Hepatocyte (in vitro differentiated cells): ENCODE results near the gene FGR. TPM values are rescaled to one million over a fixed set of nuclear protein-coding genes. Genes with fewer than 3 reads are reported as not detected.

Source experiments
- DNase-seq: peaks from one replicate; pipeline ENCODE4 v3.0.0-alpha.2; 2016; ENCODE audit warnings: low spot score
- H2AFZ ChIP-seq: fragments of 200-600 bp; sonication (generic); 2 replicates; pipeline ENCODE4 v1.6.0; 2016; ENCODE audit warnings: antibody characterized with exemption, mild to moderate bottlenecking
- H3K27ac ChIP-seq: fragments of 200-600 bp; sonication (generic); 2 replicates; pipeline ENCODE4 v1.5.1; 2016; ENCODE audit warnings: mild to moderate bottlenecking
- H3K27me3 ChIP-seq: fragments of 200-600 bp; sonication (generic); 2 replicates; pipeline ENCODE4 v1.6.1; 2016
- H3K36me3 ChIP-seq: fragments of 200-600 bp; sonication (generic); replicated peaks from 2 replicates; pipeline ENCODE4 v1.5.1; 2016; ENCODE audit warnings: low read depth; ENCODE audit not compliant: insufficient read depth
- H3K4me1 ChIP-seq: fragments of 200-600 bp; sonication (generic); 2 replicates; pipeline ENCODE4 v1.5.1; 2016; ENCODE audit warnings: mild to moderate bottlenecking, moderate library complexity; ENCODE audit not compliant: insufficient read depth
- H3K4me2 ChIP-seq: fragments of 200-600 bp; sonication (generic); 2 replicates; pipeline ENCODE4 v1.6.0; 2016
- H3K4me3 ChIP-seq: fragments of 200-600 bp; sonication (generic); 2 replicates; pipeline ENCODE4 v1.5.1; 2016; ENCODE audit warnings: mild to moderate bottlenecking
- H3K79me2 ChIP-seq: fragments of 200-600 bp; sonication (generic); 2 replicates; pipeline ENCODE4 v1.6.0; 2017; ENCODE audit warnings: mild to moderate bottlenecking
- H3K9me2 ChIP-seq: fragments of 200-600 bp; sonication (generic); replicated peaks from 2 replicates; pipeline ENCODE4 v1.6.0; 2017; ENCODE audit warnings: mild to moderate bottlenecking; ENCODE audit not compliant: insufficient read depth
- H3K9me3 ChIP-seq: fragments of 200-600 bp; sonication (generic); 2 replicates; pipeline ENCODE4 v1.5.1; 2016; ENCODE audit warnings: low read depth, mild to moderate bottlenecking
- H4K20me1 ChIP-seq: fragments of 200-600 bp; sonication (generic); 2 replicates; pipeline ENCODE4 v1.6.0; 2016; ENCODE audit warnings: mild to moderate bottlenecking; ENCODE audit not compliant: insufficient read depth, poor library complexity, severe bottlenecking
- CTCF ChIP-seq: fragments of 200-600 bp; sonication (generic); IDR thresholded peaks from 2 replicates; pipeline ENCODE4 v1.5.1; 2016; ENCODE audit warnings: antibody characterized with exemption, mild to moderate bottlenecking; ENCODE audit not compliant: poor library complexity
- EZH2 ChIP-seq: fragments of 200-600 bp; sonication (generic); IDR thresholded peaks from 2 replicates; pipeline ENCODE4 v1.6.1; 2016; ENCODE audit warnings: antibody characterized with exemption, mild to moderate bottlenecking, borderline replicate concordance
- EZH2phosphoT487 ChIP-seq: fragments of 200-600 bp; sonication (generic); IDR thresholded peaks from one replicate; pipeline ENCODE4 v1.6.1; 2018; ENCODE audit warnings: antibody characterized with exemption, mild to moderate bottlenecking, low read depth, moderate library complexity; ENCODE audit not compliant: unreplicated experiment, severe bottlenecking
- WGBS: methylation state at CpG from one replicate; pipeline ENCODE4 v1.1.6; 2016; ENCODE audit warnings: low lambda C conversion rate; ENCODE audit errors: missing lambda C conversion rate; 5-methylcytosine and 5-hydroxymethylcytosine counted together
- polyA plus RNA-seq: library from polyadenylated mRNA; unstranded; fragments of >200 nt; fragmentation: Nextera tagmentation; extraction: Ambion mirVana; gene quantifications from 2 replicates; pipeline ENCODE4 v1.2.1, GENCODE V29; 2016
- total RNA-seq: library from RNA; depleted of rRNA; stranded (reverse); fragments of >200 nt; gene quantifications from 2 replicates; pipeline ENCODE4 v1.2.3, GENCODE V29; 2014

FGR gene
- total and polyA plus RNA-seq, 2 experiments from 2014 or later = 0.28 to 0.73 TPM

GRCh38 chr1:27664291-27664690 lies 29.3 kb upstream of the FGR start:
- H3K9me2 ChIP-seq = no peaks in the 10 kb centered on the region
- 86% methylated on average over 8 of the region's 8 CpGs for WGBS

GRCh38 chr1:27662707-27663393 lies 27.9 kb upstream of the FGR start:
- no peaks in the 10 kb centered on the region for H3K27me3 ChIP-seq
- H3K9me3 ChIP-seq = no peaks in the 10 kb centered on the region
- H3K27ac ChIP-seq = peak overlapping the region; percentile 69
- DNase-seq = peak; percentile 87
- no peaks in the 10 kb centered on the region for H3K36me3 ChIP-seq
- TF ChIP-seq EZH2 (no peak), EZH2phosphoT487 (no peak), CTCF (peak; percentile 80)
- H3K4me2 ChIP-seq = no peak overlapping the region
- H2AFZ ChIP-seq = peak overlapping the region; percentile 59
- H3K79me2 ChIP-seq = no peaks in the 10 kb centered on the region
- 46% methylated on average over 12 of the region's 12 CpGs for WGBS
- H3K4me1 ChIP-seq = no peaks in the 10 kb centered on the region
- no peak overlapping the region for H3K4me3 ChIP-seq
- no peaks in the 10 kb centered on the region for H4K20me1 ChIP-seq
- no peaks in the 10 kb centered on the region for H3K9me2 ChIP-seq

More at GRCh38 chr1:27664291-27664690, 29.3 kb upstream of the FGR start:
- TF ChIP-seq CTCF (no peak), EZH2 (no peak), EZH2phosphoT487 (no peak)
- Histone ChIP-seq H3K4me1 (no peaks in the 10 kb centered on the region), H3K4me3 (no peak overlapping the region), H3K36me3 (no peaks in the 10 kb centered on the region), H3K4me2 (no peak overlapping the region), H4K20me1 (no peaks in the 10 kb centered on the region), H3K27ac (no peak overlapping the region), H3K79me2 (no peaks in the 10 kb centered on the region), H2AFZ (no peak overlapping the region), H3K9me3 (no peaks in the 10 kb centered on the region), H3K27me3 (no peaks in the 10 kb centered on the region)
- DNase-seq = no peak

DNA sequence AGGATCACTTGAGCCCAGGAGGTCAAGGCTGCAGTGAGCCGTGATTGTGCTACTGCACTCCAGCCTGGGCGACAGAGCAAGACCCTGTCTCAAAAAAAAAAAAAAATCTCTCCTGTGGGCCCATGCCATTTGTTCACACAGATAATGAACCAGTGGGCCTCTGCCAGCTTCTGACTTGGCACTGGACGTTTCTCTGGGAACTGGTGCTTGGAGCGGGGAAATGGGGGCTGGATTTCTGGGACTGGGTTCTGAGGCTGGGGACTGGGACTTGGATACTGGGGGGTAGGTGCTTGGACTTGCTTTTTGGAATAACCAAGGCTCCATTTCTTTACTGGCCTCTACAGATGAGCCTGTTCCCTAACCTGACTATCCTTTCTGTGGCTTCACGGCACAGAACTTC lies 27.3 kb upstream of the FGR start:
- H2AFZ ChIP-seq = no peak overlapping the region
- H3K4me1 ChIP-seq = no peaks in the 10 kb centered on the region
- no peak overlapping the region for H3K4me3 ChIP-seq
- DNase-seq = no peak
- 93% methylated on average over 5 of the region's 5 CpGs for WGBS
- no peaks in the 10 kb centered on the region for H4K20me1 ChIP-seq
- TF ChIP-seq EZH2phosphoT487 (no peak), EZH2 (no peak), CTCF (no peak)
- no peaks in the 10 kb centered on the region for H3K27me3 ChIP-seq
- H3K79me2 ChIP-seq = no peaks in the 10 kb centered on the region
- H3K36me3 ChIP-seq = no peaks in the 10 kb centered on the region
- H3K4me2 ChIP-seq = no peak overlapping the region
- no peaks in the 10 kb centered on the region for H3K9me2 ChIP-seq
- no peak overlapping the region for H3K27ac ChIP-seq
- no peaks in the 10 kb centered on the region for H3K9me3 ChIP-seq
